ENCODE results near the gene EEF2KMT. TPM values are rescaled to one million over a fixed set of nuclear protein-coding genes. Genes with fewer than 3 reads are reported as not detected.
"Not testable (repeated sequence)": the region's sequence is repeated elsewhere in the genome, so short reads cannot be mapped to it uniquely, and the experiment has no call there.

EEF2KMT gene
- total RNA-seq, 1 donor from 2014 or later = 5.2 TPM

- DNase-seq = no peak
Observed at GRCh38 chr16:5070431-5071186, 27.0 kb downstream of the EEF2KMT start.

- DNase-seq = no peak
Observed at GRCh38 chr16:5069854-5070253, 27.7 kb downstream of the EEF2KMT start.

GRCh38 chr16:5069048-5069447 lies 28.5 kb downstream of the EEF2KMT start:
- no peak for DNase-seq

GRCh38 chr16:5066511-5066910 lies 31.1 kb downstream of the EEF2KMT start:
- no peak for DNase-seq

- no peak for DNase-seq
Observed at GRCh38 chr16:5065813-5066212, 31.8 kb downstream of the EEF2KMT start, which contains the start of gene C16orf89. Gene C16orf89, minus strand, starts transcription at chr16:5065956. Its CDS starts 48 bp downstream, at chr16:5065908.

- no peak for DNase-seq
Observed at GRCh38 chr16:5065326-5065725, 32.3 kb downstream of the EEF2KMT start.

GRCh38 chr16:5064915-5065314 lies 32.7 kb downstream of the EEF2KMT start:
- peak; percentile 45 for DNase-seq

- DNase-seq = no peak
Observed at GRCh38 chr16:5062790-5063765, 34.5 kb downstream of the EEF2KMT start.

GRCh38 chr16:5062051-5062450 lies 35.5 kb downstream of the EEF2KMT start:
- no peak for DNase-seq

- DNase-seq = no peak
Observed at GRCh38 chr16:5060073-5060641, 37.4 kb downstream of the EEF2KMT start.

GRCh38 chr16:5059386-5060072 lies 38.1 kb downstream of the EEF2KMT start:
- DNase-seq = no peak

- DNase-seq = peak; percentile 5
Observed at GRCh38 chr16:5058476-5058875, 39.1 kb downstream of the EEF2KMT start.

- peak; percentile 20 for DNase-seq
Observed at GRCh38 chr16:5056352-5056751, 41.2 kb downstream of the EEF2KMT start.

- DNase-seq = no peak
Observed at GRCh38 chr16:5054876-5055865, 42.4 kb downstream of the EEF2KMT start.

- DNase-seq = no peak
Observed at GRCh38 chr16:5046914-5047313, 50.7 kb downstream of the EEF2KMT start.

GRCh38 chr16:5045499-5046115 lies 52.0 kb downstream of the EEF2KMT start:
- no peak for DNase-seq

- DNase-seq = not testable (repeated sequence)
Observed at GRCh38 chr16:5044581-5044980, 53.0 kb downstream of the EEF2KMT start.

GRCh38 chr16:5044011-5044540 lies 53.5 kb downstream of the EEF2KMT start:
- no peak for DNase-seq

GRCh38 chr16:5042574-5043171 lies 54.9 kb downstream of the EEF2KMT start:
- no peak for DNase-seq
